HG02571 (cell line): Measurements from ENCODE around the gene HCCS.
A peak's percentile ranks its signal among the peaks of the same experiment; 100 is the strongest.

Experiments
- ATAC-seq: cut with Tn5 transposase; IDR thresholded peaks from one replicate; pipeline ENCODE4 v1.9.1; 2021; ENCODE audit warnings: mild to moderate bottlenecking, moderate library complexity; ENCODE audit not compliant: unreplicated experiment

HCCS gene

DNA sequence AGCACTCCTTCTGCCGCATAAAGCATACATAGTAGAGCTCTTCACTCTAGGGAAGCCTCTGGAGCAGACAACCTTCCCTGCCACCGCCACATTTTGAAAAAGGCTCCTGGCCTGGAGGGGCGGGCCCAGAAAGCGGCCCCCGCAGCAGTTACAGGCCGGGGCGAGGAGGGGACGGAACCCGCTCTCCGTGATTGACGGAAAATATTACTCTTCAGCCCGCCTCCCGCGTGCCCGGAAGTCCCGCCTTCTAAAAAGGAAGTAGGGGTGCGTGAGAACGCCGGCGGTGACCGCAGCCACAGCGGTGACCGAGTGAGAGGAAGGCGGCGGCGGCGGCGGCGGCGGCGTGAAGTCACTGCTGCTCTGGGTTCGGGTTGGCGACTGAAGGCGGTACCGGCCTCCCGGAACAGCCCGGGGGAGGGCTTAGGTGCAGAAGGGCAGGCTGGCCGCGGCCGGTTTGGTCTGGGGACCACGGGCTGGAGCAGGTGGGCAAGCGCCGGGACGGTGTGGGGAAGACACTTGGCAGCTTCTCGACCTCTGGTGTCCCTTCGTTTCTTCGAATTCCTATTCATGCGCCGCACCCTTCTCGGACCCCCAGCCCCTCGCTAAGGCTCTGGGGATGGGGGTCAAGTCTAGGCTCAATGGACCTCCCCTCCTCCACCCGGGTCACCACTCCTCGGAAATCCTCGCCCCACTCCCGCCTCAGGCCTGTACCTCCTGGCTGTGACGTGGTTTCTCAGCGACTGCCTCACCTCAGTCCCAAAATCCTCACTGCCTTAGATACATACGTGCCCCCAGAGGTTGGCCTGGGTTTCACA lies at the start of gene HCCS:
HCCS (plus strand) TSS at position 296 of the 815 bp plus-strand sequence. CDS start 729 bp downstream, outside the sequence.
- ATAC-seq: peak; percentile 94

DNA sequence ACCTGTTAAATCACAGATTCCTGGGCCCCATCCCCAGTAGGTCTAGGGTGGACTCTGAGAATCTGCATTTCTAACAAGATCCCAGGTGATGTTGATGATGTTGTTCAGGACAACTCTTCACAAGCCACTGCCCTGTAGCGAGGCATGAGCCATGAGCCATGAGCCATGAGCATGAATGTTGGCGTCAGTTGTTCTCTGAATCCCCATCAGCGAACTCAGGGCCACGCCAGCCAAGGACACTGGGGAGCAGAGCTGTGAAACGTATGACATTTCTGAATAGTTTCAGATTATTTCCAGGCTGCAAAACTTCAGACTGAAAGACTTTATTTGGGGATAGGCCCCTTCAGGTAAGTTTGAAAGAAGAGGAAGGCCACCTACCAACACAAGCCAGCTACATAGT lies 46.9 kb upstream of the HCCS start:
- ATAC-seq: no peak

DNA sequence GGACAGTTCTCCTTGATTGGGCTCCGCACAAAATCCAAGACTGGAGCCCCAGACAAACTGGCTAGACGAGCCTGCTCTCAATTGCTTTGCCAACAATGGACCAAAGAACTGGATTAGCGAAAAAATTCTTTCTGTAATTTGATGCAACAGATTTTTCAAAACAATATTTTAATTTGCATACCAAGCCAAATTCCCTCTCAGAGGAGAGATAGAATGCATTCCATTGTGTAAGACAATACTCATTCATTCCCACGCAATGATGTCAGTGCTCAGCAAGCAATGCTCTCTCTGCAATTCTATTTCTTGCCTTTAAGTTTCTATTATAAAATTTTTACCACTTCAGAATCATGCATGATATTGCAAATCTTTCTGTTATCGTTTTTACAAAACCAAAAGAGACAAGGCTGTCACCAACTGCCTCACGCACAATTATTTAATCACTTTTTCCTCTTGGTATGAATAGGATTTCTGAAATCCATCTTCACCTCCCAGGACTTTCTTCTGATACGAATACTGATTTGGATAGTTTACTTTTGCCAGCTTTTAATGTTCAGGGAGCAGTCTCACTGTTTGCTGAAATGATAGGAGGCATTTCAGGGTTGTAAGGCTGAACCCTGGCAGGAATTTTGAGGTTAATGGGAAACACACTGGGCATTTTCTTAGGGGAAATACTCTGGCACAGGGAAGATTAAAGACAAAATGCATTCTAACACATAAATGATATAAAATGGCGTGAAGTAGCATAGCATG lies 46.1 kb upstream of the HCCS start:
- no peak for ATAC-seq

DNA sequence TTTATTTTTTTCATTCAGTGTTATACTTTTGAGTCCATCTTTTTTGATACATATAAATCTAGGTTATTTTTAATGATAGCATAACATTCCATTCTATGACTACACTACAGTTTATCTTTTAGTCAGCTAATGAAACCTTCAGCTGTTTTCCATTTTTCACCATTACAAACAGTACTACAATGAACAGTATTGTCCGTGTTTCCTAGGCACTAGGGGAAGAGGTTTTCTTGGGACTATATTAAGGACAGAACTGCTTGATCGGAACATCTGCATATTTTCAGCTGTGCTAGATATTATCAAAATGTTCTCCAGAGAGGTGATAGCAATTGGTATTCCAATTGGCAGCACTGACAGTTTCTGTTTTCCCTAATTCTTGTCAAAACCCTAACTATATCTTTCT lies 44.3 kb upstream of the HCCS start:
- ATAC-seq: no peak

DNA sequence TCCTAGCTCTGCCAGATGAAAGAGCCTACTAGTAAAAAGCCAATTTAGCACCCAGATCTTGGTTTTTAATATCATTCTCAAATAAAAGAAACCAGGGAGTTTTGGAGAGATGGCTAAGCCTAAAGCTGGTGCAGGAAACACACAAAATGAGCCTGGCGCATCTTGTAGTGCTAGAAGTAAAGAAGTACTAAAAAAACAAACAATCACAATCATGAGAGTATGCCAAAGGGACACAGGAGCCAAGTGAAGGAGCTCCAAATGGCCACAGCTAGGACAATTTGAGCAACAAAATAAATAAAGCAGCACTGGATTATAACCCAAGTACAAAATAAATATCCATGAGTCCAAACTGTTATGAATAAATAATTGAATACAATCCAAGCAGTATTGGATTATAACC lies 37.8 kb upstream of the HCCS start:
- ATAC-seq: no peak

DNA sequence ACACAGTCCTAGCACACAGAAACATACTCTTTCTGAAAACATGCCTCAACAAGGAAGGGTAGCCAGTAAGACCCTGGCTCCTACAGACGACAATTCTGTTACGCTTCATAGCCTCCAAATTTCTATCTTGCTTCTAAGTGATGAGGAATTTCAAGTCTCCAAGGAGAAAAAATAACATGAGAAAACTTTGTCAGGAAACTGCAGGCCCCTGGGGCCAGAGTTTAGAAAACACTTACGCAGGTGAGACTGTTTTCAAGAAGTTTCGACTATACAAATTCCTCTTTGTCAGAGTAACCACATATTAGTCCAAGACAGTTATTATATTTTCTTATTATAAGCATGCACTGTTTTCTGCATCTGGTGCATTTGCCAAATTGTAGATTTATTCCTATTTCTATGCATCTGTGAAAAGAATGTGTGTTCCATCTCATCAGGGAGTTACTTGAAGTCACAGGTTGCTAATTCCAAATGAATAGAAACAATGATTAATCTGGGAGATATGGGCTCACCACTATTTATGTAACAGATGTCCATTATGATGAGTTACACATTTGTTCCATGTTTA lies 30.3 kb upstream of the HCCS start:
- ATAC-seq: no peak

DNA sequence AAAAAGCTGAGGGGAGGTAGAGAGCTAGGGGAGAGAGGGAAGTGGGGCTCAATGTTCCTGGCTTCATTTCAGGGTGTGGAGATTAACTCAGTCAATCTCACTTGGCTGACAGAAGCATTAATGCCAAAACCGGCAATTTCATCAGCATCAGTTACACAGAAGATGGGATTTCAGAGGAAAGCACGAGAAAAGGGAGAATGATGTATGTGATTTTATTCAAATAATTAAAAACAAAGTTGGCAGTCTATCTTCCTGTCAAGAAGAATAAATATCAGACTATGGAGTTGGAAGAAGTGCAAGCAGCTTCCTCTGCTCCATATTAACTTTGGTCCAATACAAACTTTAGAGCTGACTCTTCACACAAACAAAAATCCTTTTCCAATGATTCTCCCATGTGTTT lies 29.6 kb upstream of the HCCS start:
- ATAC-seq: no peak

DNA sequence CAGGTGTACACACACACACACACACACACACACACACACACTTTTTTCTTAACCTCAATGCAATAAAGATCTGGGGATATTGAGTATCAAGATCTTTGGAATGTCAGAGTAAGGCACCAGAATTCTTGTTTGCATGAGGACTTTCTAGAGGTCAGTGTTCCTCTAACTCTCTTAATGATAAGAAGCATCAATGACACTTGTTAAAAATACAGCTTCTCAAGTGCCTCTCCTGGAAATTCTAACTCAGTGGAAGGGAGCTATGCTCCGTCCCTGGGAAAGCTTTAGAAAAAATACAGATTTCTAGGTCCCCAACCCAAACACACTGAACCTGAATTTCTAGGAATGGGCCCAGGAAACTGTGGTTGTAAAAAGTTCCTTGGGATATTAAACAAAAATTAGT lies 25.8 kb upstream of the HCCS start:
- ATAC-seq: no peak

DNA sequence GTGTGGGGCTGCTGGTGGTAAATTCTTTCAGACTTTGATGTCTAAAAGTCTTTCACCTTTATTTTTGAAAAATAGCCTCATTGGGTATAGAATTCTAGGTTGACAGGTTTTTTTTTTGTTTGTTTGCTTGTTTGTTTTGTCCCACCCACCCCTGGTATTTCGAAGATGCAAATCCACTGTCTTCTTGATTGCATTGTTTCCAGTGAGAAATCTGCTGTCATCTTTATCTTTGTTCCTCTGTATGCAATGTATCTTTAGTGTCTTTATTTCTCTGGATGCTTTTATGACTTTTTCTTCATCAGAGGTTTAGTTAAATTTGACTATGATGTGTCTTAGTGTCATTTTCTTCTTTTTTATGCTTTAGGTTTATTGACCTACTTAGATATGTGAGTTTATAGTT lies 21.3 kb upstream of the HCCS start:
- no peak for ATAC-seq

DNA sequence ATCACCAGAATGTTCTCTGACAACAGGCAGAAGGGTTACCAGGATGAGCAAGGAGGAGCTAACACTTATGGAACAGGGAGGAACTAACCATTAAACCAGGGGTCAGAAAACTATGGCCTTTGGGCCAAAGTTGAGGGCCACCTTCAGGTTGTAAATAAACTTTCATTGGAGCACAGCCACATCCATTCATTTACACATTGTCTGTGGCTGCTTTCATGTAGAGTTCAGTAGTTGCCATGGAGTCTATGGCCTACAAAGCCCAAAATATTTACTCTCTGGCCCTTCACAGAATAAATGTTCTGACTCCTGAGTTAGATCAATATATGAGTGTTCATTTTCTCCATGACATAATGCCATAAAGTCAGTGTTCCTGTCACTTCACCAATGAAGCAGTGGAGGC lies 13.2 kb upstream of the HCCS start:
- no peak for ATAC-seq

DNA sequence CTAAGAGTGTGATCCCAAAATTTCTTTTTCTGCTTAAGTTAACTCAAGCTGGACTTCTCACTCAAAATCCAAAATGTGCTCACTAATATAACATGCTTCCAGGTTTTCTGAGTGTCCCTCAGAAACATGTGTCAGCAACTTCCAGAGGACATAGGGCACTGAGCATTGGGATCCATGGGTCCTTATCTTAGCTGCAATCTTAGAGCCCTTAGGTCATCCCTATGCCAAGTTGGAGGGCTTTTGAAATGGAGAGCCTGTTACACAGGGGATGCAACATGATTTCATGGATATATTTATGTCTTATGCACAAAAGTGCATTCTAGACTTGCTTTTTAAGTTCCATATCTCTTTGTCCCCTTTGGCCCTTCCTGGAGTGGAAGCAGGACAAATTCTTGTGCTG lies 11.7 kb upstream of the HCCS start:
- no peak for ATAC-seq

DNA sequence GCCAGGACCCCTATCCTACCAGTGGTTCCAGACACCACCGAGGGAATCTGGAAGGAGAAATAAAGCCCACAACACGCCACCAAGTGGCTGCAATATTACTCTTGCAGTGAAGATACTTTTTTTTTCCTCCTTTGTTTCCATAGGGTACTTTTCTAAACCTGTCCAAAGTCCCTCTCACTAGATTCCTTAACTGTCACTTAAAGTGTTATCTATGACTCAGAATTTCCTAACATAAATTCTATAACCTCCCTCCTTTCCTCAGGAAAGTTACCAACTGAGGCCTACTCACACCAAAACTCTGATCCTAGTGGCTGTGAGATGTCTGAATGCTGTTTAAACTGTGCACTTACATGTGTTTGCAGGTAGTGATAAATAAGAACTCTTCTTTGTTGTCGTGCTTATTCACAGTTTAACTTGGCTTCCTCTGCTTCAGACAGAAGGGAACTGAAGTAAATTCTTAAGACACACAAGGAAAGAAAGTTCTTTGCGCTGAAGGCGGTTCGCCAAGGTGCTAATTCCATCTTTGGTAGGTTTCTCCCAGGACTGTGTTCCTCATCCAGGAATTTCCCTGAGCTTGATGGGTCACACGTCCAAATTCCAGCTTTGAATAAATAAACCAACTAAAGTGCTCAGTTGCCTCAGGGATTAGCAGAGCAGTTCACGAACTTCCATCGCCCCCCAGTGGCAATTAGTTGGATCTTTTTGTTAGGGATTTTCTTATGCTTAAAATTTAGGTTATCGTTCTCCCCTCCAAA lies 10.7 kb upstream of the HCCS start:
- ATAC-seq: no peak

DNA sequence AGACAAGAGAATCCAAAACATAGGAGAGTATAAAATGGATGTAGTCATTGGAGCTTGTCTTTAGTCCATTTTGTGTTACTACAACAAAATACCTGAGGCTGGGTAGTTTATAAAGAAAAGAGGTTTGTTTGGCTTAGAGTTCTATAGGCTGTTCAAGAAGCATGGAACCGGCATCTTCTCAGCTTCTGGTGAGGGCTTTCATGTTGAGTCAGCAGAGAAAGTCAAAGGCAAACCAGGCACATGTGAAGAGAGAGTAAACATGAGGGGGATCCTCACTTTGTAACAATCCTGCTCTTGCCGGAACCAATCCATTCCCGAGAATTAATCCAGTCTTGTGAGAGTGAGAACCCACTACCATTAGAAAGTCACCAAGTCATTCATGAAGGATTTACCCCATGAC lies 8.1 kb upstream of the HCCS start:
- ATAC-seq: no peak

DNA sequence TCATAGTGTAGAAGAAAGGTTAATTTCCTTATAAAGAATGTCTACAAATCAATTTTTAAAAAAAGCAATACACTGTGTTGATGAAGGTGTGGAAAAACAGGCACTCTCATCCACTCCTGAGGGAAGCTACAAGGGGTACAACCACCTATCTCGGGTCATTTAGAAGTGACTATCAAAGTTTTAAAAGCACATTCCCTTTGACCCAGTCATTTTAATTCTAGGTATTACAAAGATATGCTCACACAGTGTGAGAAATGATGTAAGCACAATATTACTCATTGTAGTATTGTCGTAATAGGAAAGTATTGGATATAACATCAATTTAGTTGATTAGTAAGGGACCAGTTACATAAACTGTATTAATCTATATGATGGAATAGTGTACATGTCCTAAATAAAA lies 7.4 kb upstream of the HCCS start:
- ATAC-seq: no peak

DNA sequence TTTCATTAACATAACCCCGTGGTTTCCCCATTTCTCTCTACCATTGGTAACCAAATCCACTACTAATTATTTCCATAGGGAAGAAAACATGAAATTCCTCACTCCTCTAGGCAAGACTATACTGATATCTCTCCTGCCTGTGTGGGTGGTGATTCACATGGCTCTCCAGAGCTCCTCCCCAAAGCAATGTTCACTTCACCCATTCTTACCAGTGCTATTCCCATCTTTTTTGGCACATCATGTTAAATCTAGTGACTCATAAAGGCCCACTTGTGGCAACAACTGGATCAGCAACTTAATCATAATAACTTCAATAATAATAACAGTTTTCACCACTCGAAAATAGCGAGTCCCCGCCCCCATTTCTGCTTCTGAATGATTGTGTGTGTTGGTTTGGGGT lies 6.1 kb upstream of the HCCS start:
- ATAC-seq: no peak

DNA sequence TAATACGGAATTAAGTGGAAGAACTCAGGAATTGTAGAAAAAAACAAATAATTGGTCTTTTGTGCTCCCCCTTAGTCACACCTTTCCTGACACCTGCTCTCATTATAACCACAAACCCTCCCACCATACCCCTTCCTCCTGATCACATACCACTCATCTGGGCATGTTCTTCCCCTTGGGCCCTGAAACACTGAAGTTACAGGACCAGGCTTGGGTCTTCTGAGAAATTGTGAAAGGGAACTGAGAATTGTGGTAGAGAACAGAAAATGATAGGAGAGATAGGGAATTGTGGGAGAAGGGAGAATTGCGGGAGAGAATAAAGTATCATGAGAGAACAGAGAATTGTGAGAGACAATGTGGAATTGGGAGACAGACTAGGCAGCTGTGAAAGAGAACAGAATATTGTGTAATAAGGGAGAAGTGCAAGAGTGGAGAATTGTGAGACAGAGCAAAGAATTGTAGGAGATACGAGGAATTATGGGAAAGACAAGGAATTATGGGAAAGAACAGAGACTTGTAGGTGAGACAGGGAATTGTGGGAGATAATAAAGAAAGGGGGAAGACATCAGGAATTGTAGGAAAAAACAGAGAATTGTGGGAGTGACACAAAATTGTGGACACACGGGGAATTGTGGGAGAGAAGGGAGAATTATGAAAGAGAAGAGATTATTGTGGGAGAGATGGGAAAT lies 2.7 kb upstream of the HCCS start:
- ATAC-seq: no peak

DNA sequence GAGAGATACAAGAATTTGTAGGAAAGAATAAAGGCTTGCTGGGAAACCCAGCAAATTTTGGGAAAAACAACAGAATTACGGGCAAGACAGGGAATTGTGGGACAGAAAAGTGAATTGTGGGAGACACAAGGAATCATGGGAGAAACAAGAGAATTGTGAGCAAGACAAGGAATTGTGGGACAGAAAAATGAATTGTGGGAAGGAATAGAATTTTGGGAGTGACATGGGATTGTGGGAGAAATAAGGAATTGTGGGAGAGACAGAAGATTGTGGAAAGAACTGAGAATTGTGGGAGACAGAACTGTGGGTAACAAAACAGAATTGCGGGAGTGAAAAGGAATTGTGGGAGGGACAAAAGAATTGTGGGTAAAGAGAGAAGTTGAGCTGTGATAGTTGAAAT lies 1.2 kb upstream of the HCCS start:
- ATAC-seq: no peak

DNA sequence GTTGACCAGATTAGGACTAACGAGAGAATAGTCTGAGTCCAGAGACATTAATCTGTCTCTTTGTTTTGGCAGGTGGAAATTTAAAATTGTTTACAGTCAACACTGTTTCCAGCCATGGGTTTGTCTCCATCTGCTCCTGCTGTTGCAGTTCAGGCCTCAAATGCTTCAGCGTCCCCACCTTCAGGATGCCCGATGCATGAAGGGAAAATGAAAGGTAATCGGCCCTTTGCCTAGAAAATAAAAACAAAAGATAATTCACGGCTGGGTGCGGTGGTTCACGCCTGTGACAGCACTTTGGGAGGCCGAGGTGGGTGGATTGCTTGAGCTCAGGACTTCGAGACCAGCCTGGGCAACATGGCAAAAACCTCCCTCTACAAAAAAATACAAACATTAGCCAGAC lies 815 bp downstream of the HCCS start:
- no peak for ATAC-seq

DNA sequence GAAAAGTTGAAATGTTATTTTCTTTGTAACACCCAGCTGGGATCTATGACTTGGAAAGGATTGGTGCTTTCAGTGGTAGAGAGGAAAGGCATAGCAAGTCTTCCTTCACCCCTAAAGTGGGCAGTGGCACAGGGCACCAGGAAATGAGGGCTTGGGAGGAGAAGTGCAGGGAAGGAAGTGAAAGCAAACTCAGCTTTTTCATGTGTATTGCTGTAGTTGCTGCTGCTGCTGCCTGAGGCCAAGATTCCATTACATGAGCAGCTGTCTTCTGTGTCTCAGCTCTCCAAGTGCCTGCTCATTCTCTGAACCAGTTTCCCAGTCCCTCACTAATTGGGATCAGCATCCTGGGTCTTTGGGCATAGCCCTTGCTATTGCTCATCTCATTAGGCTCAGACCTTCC lies 2.6 kb downstream of the HCCS start:
- no peak for ATAC-seq

DNA sequence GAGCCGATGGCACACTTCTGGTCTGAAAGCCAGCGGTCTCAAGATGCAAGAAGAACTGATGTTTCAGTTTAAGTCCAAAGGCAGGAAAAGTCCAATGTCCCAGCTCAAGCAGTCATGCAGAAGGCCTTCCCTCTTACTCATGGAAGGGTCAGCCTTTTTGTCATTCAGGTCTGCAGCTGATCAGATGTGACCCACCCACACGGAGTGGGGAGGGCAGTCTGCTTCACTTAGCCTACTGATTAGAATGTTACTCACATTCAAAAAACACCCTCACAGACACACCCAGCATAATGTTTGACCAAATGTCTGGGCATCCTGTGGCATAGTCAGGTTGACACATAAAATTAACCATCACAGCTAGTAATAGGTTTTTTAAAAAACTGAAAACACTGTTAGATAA lies 6.6 kb downstream of the HCCS start:
- no peak for ATAC-seq
